ENCODE data around the gene ANKFY1. TPM values are rescaled to one million over a fixed set of nuclear protein-coding genes. Genes with fewer than 3 reads are reported as not detected.

Gene ANKFY1
- total RNA-seq, 1 donor from 2014 or later = 70.3 TPM

GRCh38 chr17:4159761-4160160, 104.0 kb downstream of the ANKFY1 start:
- Histone ChIP-seq H3K27me3 (ENCODE audit: low read depth) (no peaks in the 10 kb centered on the region), H3K4me3 (no peak overlapping the region), H3K4me1 (peaks cover 24% of the 10 kb centered on the region), H3K27ac (no peak overlapping the region), H3K9me3 (no peaks in the 10 kb centered on the region), H3K36me3 (peaks cover 51% of the 10 kb centered on the region)
- intact Hi-C loops (cut with DNase I) = no loop called here
- DNase-seq (no peak), ATAC-seq (no peak)
- TF ChIP-seq CTCF (IDR thresholded peaks at IDR 0.05) = no peak

- Histone ChIP-seq H3K4me1 (peaks cover 18% of the 10 kb centered on the region), H3K9me3 (no peaks in the 10 kb centered on the region), H3K4me3 (no peak overlapping the region), H3K36me3 (peaks cover 58% of the 10 kb centered on the region), H3K27ac (no peak overlapping the region), H3K27me3 (ENCODE audit: low read depth) (no peaks in the 10 kb centered on the region)
- no peak for TF ChIP-seq CTCF (IDR thresholded peaks at IDR 0.05)
- no peak for ATAC-seq
- intact Hi-C loops (cut with DNase I) = no loop called here
- DNase-seq = no peak
These were observed 106.0 kb downstream of the ANKFY1 start for GRCh38 chr17:4157618-4158333.

GRCh38 chr17:4156750-4157381, 106.9 kb downstream of the ANKFY1 start:
- Histone ChIP-seq H3K27ac (no peak overlapping the region), H3K9me3 (no peaks in the 10 kb centered on the region), H3K27me3 (ENCODE audit: low read depth) (no peaks in the 10 kb centered on the region), H3K4me3 (no peak overlapping the region), H3K36me3 (peaks cover 60% of the 10 kb centered on the region), H3K4me1 (peaks cover 11% of the 10 kb centered on the region)
- ATAC-seq = peak in 1 of 2 donors; percentile 4
- no peak for DNase-seq
- no peak for TF ChIP-seq CTCF (IDR thresholded peaks at IDR 0.05)
- intact Hi-C loops (cut with DNase I) = no loop called here

- Histone ChIP-seq H3K27ac (no peak overlapping the region), H3K9me3 (no peaks in the 10 kb centered on the region), H3K36me3 (peaks cover 60% of the 10 kb centered on the region), H3K4me3 (no peak overlapping the region), H3K4me1 (peaks cover 3% of the 10 kb centered on the region), H3K27me3 (ENCODE audit: low read depth) (no peaks in the 10 kb centered on the region)
- no peak for TF ChIP-seq CTCF (IDR thresholded peaks at IDR 0.05)
- DNase-seq (no peak), ATAC-seq (no peak)
- intact Hi-C loops (cut with DNase I) = no loop called here
These were observed 107.7 kb downstream of the ANKFY1 start for GRCh38 chr17:4155980-4156620.

- no peaks in the 10 kb centered on the region for H3K27me3 ChIP-seq (ENCODE audit: low read depth)
- peaks cover 59% of the 10 kb centered on the region for H3K36me3 ChIP-seq
- intact Hi-C loops (cut with DNase I) = no loop called here
- no peaks in the 10 kb centered on the region for H3K4me1 ChIP-seq
- DNase-seq (no peak), ATAC-seq (no peak)
- H3K27ac ChIP-seq = no peak overlapping the region
- TF ChIP-seq CTCF (IDR thresholded peaks at IDR 0.05) = no peak
- no peak overlapping the region for H3K4me3 ChIP-seq
- no peaks in the 10 kb centered on the region for H3K9me3 ChIP-seq
These were observed 109.6 kb downstream of the ANKFY1 start for GRCh38 chr17:4154201-4154600.

Data from lower lobe of right lung (tissue), 2 donors.